GM21737 (cell line): Measurements from ENCODE around the gene KRTAP10-2.
"Not testable (repeated sequence)": the region's sequence is repeated elsewhere in the genome, so short reads cannot be mapped to it uniquely, and the experiment has no call there.

Experiments
- ATAC-seq: cut with Tn5 transposase; IDR thresholded peaks from one replicate; pipeline ENCODE4 v1.9.1; 2021; ENCODE audit warnings: mild to moderate bottlenecking, moderate library complexity; ENCODE audit not compliant: unreplicated experiment

KRTAP10-2 gene

GRCh38 chr21:44568261-44568660 lies 17.0 kb upstream of the KRTAP10-2 start:
- ATAC-seq, result no peak

- ATAC-seq, result no peak
Observed at GRCh38 chr21:44567481-44568171, 16.3 kb upstream of the KRTAP10-2 start.

- no peak for ATAC-seq
Observed at GRCh38 chr21:44566403-44566802, 15.1 kb upstream of the KRTAP10-2 start.

GRCh38 chr21:44564886-44565598 lies 13.7 kb upstream of the KRTAP10-2 start:
- no peak for ATAC-seq

GRCh38 chr21:44564099-44564498 lies 12.8 kb upstream of the KRTAP10-2 start:
- no peak for ATAC-seq

GRCh38 chr21:44558695-44559094 lies 7.4 kb upstream of the KRTAP10-2 start, which contains the start of gene KRTAP10-3:
Gene KRTAP10-3 (minus strand): TSS chr21:44558795. CDS start chr21:44558715, 80 bp downstream.
- no peak for ATAC-seq

- ATAC-seq, result not testable (repeated sequence)
Observed at GRCh38 chr21:44558329-44558675, 7.0 kb upstream of the KRTAP10-2 start.

- ATAC-seq, result no peak
Observed at GRCh38 chr21:44557491-44558328, 6.4 kb upstream of the KRTAP10-2 start.

- ATAC-seq, result no peak
Observed at GRCh38 chr21:44556879-44557278, 5.6 kb upstream of the KRTAP10-2 start.

GRCh38 chr21:44555200-44555875 lies 4.0 kb upstream of the KRTAP10-2 start:
- ATAC-seq, result no peak

GRCh38 chr21:44552681-44553080 lies 1.4 kb upstream of the KRTAP10-2 start:
- ATAC-seq, result no peak

GRCh38 chr21:44552136-44552535 lies 831 bp upstream of the KRTAP10-2 start:
- ATAC-seq, result no peak

- ATAC-seq, result no peak
Observed at GRCh38 chr21:44550807-44551206, 498 bp downstream of the KRTAP10-2 start.

GRCh38 chr21:44550285-44550684 lies 1.0 kb downstream of the KRTAP10-2 start:
- ATAC-seq, result not testable (repeated sequence)

GRCh38 chr21:44549525-44550211 lies 1.6 kb downstream of the KRTAP10-2 start:
- ATAC-seq, result no peak

- no peak for ATAC-seq
Observed at GRCh38 chr21:44548922-44549321, 2.4 kb downstream of the KRTAP10-2 start.

GRCh38 chr21:44548381-44548780 lies 2.9 kb downstream of the KRTAP10-2 start:
- no peak for ATAC-seq

GRCh38 chr21:44547656-44548331 lies 3.5 kb downstream of the KRTAP10-2 start:
- ATAC-seq, result no peak

GRCh38 chr21:44544566-44544965 lies 6.7 kb downstream of the KRTAP10-2 start:
- no peak for ATAC-seq

- ATAC-seq, result no peak
Observed at GRCh38 chr21:44542716-44543115, 8.6 kb downstream of the KRTAP10-2 start.
